Measurements from ENCODE around the gene CPAMD8. TPM values are rescaled to one million over a fixed set of nuclear protein-coding genes. Genes with fewer than 3 reads are reported as not detected.

The CPAMD8 gene
- total and polyA plus RNA-seq, 9 of the 15 experiments (the other 6 are each of a cell fraction or from before 2014, with no cell fraction given), result 0.20 to 2.1 (median 1.3) TPM

GRCh38 chr19:16889883-16890460, 136.6 kb downstream of the CPAMD8 start (continued):
- TF ChIP-seq RBBP5 (IDR thresholded peaks at IDR 0.05; ENCODE audit: borderline replicate concordance, insufficient read depth, low read length, poor library complexity, severe bottlenecking) (peak; percentile 63), GTF2F1 (IDR thresholded peaks at IDR 0.05; ENCODE audit: low read depth, low read length) (peak; percentile 12; the same call in 1 of the 2 replicates), CBX5 (IDR thresholded peaks at IDR 0.05; ENCODE audit: borderline replicate concordance, low read depth) (no peak; the same call in 1 of the 2 replicates), CBFB (CRISPR knock-in tag; IDR thresholded peaks at IDR 0.05) (peak; percentile 97), ZNF592 (IDR thresholded peaks at IDR 0.05) (peak; percentile 98), YBX1 (IDR thresholded peaks at IDR 0.05) (no peak), ZKSCAN3 (CRISPR knock-in tag; IDR thresholded peaks at IDR 0.05) (no peak), SMARCA5 (IDR thresholded peaks at IDR 0.05) (no peak), NELFE (IDR thresholded peaks at IDR 0.05; ENCODE audit: insufficient read depth, insufficient read length) (no peak), TCF7L2 (IDR thresholded peaks at IDR 0.05; ENCODE audit: low read depth, low read length) (no peak), EGR1 (conservative IDR thresholded peaks at IDR 0.05) (no peak), ARNT (IDR thresholded peaks at IDR 0.05) (no peak), BDP1 (IDR thresholded peaks at IDR 0.05; ENCODE audit: insufficient read depth, insufficient read length) (no peak), GTF2B (IDR thresholded peaks at IDR 0.05; ENCODE audit: extremely low read depth, insufficient read length) (no peak), EWSR1 (IDR thresholded peaks at IDR 0.05; ENCODE audit: borderline replicate concordance, low read depth, partially characterized antibody) (no peak), RNF2 (IDR thresholded peaks at IDR 0.05) (peak; percentile 41; the same call in 1 of the 2 replicates), HLTF (IDR thresholded peaks at IDR 0.05) (no peak), ARID3A (IDR thresholded peaks at IDR 0.05; ENCODE audit: borderline replicate concordance, low read depth, low read length) (no peak), CEBPG (CRISPR knock-in tag; IDR thresholded peaks at IDR 0.05) (no peak), CEBPG (tag; conservative IDR thresholded peaks at IDR 0.05 in 1 of 2, IDR thresholded peaks at IDR 0.05 in 1 of 2) (no peak), SAFB (IDR thresholded peaks at IDR 0.05; ENCODE audit: borderline replicate concordance, low read depth, low read length) (0 out of 2 replicates have a peak, but pooled peaks have one; percentile 57), ATF3 (IDR thresholded peaks at IDR 0.05) (no peak), ATF3 (CRISPR knock-in tag; conservative IDR thresholded peaks at IDR 0.05) (no peak)
